ENCODE data around the gene BBS5.

- TF ChIP-seq EZH2 (IDR thresholded peaks at IDR 0.05; ENCODE audit: insufficient read depth, poor library complexity, severe bottlenecking) (no peak), EZH2phosphoT487 (IDR thresholded peaks at IDR 0.05; ENCODE audit: insufficient read depth, low read depth) (no peak)
Measured at GRCh38 chr2:169526451-169526850, 47.2 kb downstream of the BBS5 start.

All from GM23248 (cell line).